C4-2B (cell line): Measurements from ENCODE around the gene DNMT1.

Experiments used
- H3K27ac ChIP-seq: fragments of 450-650 bp; 2 replicates; pipeline ENCODE4 v1.5.1; 2017
- CTCF ChIP-seq: fragments of 450-650 bp; conservative IDR thresholded peaks from 2 replicates; pipeline ENCODE4 v1.5.1; 2017; ENCODE audit warnings: mild to moderate bottlenecking
- ZFX ChIP-seq: fragments of 450-650 bp; IDR thresholded peaks from 2 replicates; pipeline ENCODE4 v1.6.1; 2017

The DNMT1 gene

GRCh38 chr19:10105509-10106099 is 89.1 kb downstream of the DNMT1 start:
- TF ChIP-seq CTCF (no peak), ZFX (no peak)
- H3K27ac ChIP-seq, result peak overlapping the region; percentile 92; the same call in 1 of the 2 replicates

- no peak overlapping the region for H3K27ac ChIP-seq
- TF ChIP-seq CTCF, result no peak
- no peak for TF ChIP-seq ZFX
Measured at GRCh38 chr19:10104665-10105508, 89.9 kb downstream of the DNMT1 start.

- TF ChIP-seq CTCF (no peak), ZFX (no peak)
- H3K27ac ChIP-seq, result no peak overlapping the region
Measured at GRCh38 chr19:10104130-10104513, 90.6 kb downstream of the DNMT1 start.

- H3K27ac ChIP-seq, result no peak overlapping the region
- TF ChIP-seq CTCF, result no peak
- TF ChIP-seq ZFX, result no peak
Measured at GRCh38 chr19:10102787-10103236, 91.9 kb downstream of the DNMT1 start.

GRCh38 chr19:10100163-10100785 is 94.5 kb downstream of the DNMT1 start:
- no peak overlapping the region for H3K27ac ChIP-seq
- TF ChIP-seq CTCF (no peak), ZFX (no peak)

GRCh38 chr19:10096615-10096963 is 98.2 kb downstream of the DNMT1 start:
- H3K27ac ChIP-seq, result peak overlapping the region; percentile 78
- TF ChIP-seq ZFX (0 out of 2 replicates have a peak, but pooled peaks have one; percentile 35), CTCF (no peak)

GRCh38 chr19:10095948-10096614 is 98.7 kb downstream of the DNMT1 start:
- peak; percentile 80; the same call in 1 of the 2 replicates for TF ChIP-seq ZFX
- no peak for TF ChIP-seq CTCF
- peak overlapping the region; percentile 78 for H3K27ac ChIP-seq
